Gastroesophageal sphincter (tissue), 4 donors: ENCODE measurements around the gene QPCT. TPM values are rescaled to one million over a fixed set of nuclear protein-coding genes. Genes with fewer than 3 reads are reported as not detected.
A peak's percentile ranks its signal among the peaks of the same experiment; 100 is the strongest.

Experiments
- ATAC-seq: fragments of 150-250 bp; one replicate; pipeline ENCODE4 v1.9.1; 2016; ENCODE audit warnings: mild to moderate bottlenecking, moderate library complexity
- H3K27ac ChIP-seq, 4 donors: fragments of 200-600 bp; sonication (generic) in 3 of 4; 1 replicate in 3 of 4; 2 replicates in 1 of 4; pipeline ENCODE4 v1.5.1; 2016 to 2019
- H3K27me3 ChIP-seq: fragments of 200-600 bp; sonication (generic); one replicate; pipeline ENCODE4 v1.5.1; 2019
- H3K36me3 ChIP-seq, 2 donors: fragments of 200-600 bp; sonication (generic); one replicate each; pipeline ENCODE4 v1.5.1; 2019; ENCODE audit warnings: control low read depth in 1 of 2
- H3K4me1 ChIP-seq, 3 donors: fragments of 200-600 bp; sonication (generic); 1 replicate in 2 of 3; 2 replicates in 1 of 3; pipeline ENCODE4 v1.5.1; 2016 to 2019; ENCODE audit warnings: control low read depth in 2 of 3
- H3K4me3 ChIP-seq, 2 donors: fragments of 200-600 bp; sonication (generic); one replicate each; pipeline ENCODE4 v1.5.1; 2019; ENCODE audit warnings: mild to moderate bottlenecking in 1 of 2, moderate library complexity in 1 of 2
- H3K9me3 ChIP-seq, 3 donors: fragments of 200-600 bp; sonication (generic); one replicate each; pipeline ENCODE4 v1.5.1; 2017 to 2019; ENCODE audit warnings: control low read depth in 2 of 3
- EP300 ChIP-seq: sonication (generic); formaldehyde crosslinking; IDR thresholded peaks from one replicate; pipeline ENCODE4 v1.6.1; 2017; ENCODE audit warnings: antibody characterized with exemption, mild to moderate bottlenecking
- POLR2A ChIP-seq, 2 donors: fragments of 450-650 bp; IDR thresholded peaks; one replicate each; pipeline ENCODE4 v1.6.1; 2017; ENCODE audit warnings: antibody characterized with exemption in 2 of 2, mild to moderate bottlenecking in 2 of 2, moderate library complexity in 1 of 2
- POLR2AphosphoS5 ChIP-seq: sonication (generic); formaldehyde crosslinking; IDR thresholded peaks from one replicate; pipeline ENCODE4 v1.6.1; 2017; ENCODE audit warnings: antibody characterized with exemption
- WGBS, 2 donors: methylation state at CpG; one replicate each; pipeline ENCODE4 v1.1.5; 2018; ENCODE audit warnings: low coverage in 1 of 2; 5-methylcytosine and 5-hydroxymethylcytosine counted together
- total RNA-seq, 4 donors: library from RNA; depleted of rRNA; stranded (reverse); fragments of >200 nt; gene quantifications; one replicate each; pipeline ENCODE4 v1.1.0, GENCODE V29; 2016
- TF ChIP-seq, protein P1 (sequence below), 4 experiments: fragments of 200-600 bp in 2 of 4; fragments of 450-650 bp in 2 of 4; sonication (generic) in 1 of 4; IDR thresholded peaks; one replicate each; pipeline ENCODE4 v1.5.1; 2017 to 2019; ENCODE audit warnings: antibody characterized with exemption in 4 of 4, mild to moderate bottlenecking in 2 of 4, moderate library complexity in 2 of 4

The QPCT gene
- total RNA-seq, 4 donors from 2014 or later = 1.5 to 5.2 (median 2.6) TPM

DNA sequence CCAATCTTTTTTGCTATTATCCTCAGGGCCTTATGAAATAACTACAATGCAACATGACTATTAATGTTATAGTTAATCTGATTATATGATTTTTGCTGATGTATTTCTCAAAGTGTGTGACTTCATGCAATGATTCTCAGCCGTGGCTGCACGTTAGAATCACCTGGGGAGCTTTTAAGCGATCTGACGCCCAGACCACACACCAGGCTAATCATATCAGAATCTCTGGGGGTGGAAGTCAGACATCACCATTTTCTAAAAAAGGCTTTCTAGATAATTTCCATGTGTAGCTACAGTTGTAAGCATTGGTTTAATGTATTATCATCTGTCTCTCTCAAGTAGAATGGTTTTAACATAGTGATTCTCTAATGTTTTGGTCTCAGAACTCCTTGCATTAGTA, 5.5 kb upstream of the QPCT start:
- Histone ChIP-seq H3K27ac (no peak overlapping the region), H3K36me3 (no peaks in the 10 kb centered on the region), H3K27me3 (no peaks in the 10 kb centered on the region), H3K4me3 (no peak overlapping the region), H3K9me3 (no peaks in the 10 kb centered on the region), H3K4me1 (peaks cover 0 to 5% (median 0%) of the 10 kb centered on the region in 3 donors)
- WGBS, 2 donors = 81 to 88% methylated on average over 4 of the region's 4 CpGs
- no peak for ATAC-seq
- TF ChIP-seq POLR2AphosphoS5 = no peak
- TF ChIP-seq, protein P1, sequence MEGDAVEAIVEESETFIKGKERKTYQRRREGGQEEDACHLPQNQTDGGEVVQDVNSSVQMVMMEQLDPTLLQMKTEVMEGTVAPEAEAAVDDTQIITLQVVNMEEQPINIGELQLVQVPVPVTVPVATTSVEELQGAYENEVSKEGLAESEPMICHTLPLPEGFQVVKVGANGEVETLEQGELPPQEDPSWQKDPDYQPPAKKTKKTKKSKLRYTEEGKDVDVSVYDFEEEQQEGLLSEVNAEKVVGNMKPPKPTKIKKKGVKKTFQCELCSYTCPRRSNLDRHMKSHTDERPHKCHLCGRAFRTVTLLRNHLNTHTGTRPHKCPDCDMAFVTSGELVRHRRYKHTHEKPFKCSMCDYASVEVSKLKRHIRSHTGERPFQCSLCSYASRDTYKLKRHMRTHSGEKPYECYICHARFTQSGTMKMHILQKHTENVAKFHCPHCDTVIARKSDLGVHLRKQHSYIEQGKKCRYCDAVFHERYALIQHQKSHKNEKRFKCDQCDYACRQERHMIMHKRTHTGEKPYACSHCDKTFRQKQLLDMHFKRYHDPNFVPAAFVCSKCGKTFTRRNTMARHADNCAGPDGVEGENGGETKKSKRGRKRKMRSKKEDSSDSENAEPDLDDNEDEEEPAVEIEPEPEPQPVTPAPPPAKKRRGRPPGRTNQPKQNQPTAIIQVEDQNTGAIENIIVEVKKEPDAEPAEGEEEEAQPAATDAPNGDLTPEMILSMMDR (IDR thresholded peaks at IDR 0.05) = no peak

DNA sequence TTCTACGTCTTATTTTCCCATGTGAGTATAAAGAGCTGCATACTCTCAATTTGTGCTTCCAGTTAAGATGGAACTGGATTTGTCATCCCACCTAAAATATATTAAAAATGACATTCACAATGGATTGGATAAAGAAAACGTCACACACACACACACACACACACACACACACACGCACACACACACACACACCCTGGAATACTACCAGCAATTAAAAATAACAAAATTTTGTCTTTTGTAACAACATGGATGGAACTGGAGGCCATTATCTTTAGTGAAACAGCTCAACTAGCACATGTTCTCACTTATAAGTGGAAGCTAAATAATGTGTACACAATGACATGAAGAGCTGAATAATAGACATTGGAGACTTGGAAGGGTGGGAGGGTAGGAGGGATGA, 3.8 kb upstream of the QPCT start:
- TF ChIP-seq POLR2AphosphoS5 (no peak), EP300 (no peak), POLR2A (IDR thresholded peaks at IDR 0.05) (no peak)
- TF ChIP-seq, protein P1 (IDR thresholded peaks at IDR 0.05) = no peak
- no peaks in the 10 kb centered on the region for H3K36me3 ChIP-seq
- no peak for ATAC-seq
- no peaks in the 10 kb centered on the region for H3K9me3 ChIP-seq
- no peaks in the 10 kb centered on the region for H3K27me3 ChIP-seq
- no peak overlapping the region for H3K4me3 ChIP-seq
- H3K4me1 ChIP-seq = peaks cover 0 to 19% (median 0%) of the 10 kb centered on the region in 3 donors
- H3K27ac ChIP-seq = no peak overlapping the region
- WGBS, 2 donors = 77 to 82% methylated on average over 3 of the region's 3 CpGs

DNA sequence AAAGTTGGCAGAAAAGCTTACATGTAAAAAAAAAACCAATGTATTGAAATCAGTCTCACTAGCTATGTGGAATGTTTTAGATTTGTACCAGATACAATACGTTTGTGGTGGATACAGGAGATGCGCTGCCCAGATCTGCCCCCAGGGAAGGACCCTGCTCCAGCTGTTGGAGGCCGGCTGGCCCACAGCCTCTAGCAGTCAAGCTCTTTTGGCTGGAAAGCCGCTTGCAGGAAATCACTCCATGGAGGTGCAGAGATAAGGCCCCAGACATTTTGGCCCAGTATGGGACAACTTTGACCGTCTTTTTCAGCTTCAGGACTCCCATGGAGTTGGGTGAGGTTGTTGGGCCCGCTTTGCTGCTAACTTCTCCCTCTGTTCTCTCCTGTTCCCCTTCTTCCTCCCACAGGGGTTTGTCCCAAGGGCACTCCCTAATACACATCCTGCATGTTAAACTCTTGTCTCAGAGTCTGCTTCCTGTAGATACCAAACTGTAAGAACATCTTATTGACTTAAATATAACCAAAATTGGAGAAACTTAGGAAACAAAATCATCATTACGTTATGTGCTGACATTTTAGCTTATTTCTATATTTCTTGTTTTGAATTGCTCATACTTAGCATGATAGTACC, 1.7 kb upstream of the QPCT start:
- no peak overlapping the region for H3K4me3 ChIP-seq
- no peak overlapping the region for H3K27ac ChIP-seq
- H3K27me3 ChIP-seq = peaks cover 3% of the 10 kb centered on the region
- no peak for ATAC-seq
- H3K36me3 ChIP-seq = no peaks in the 10 kb centered on the region
- 81 to 87% methylated on average over 3 to 6 of the region's 7 CpGs for WGBS, 2 donors
- H3K4me1 ChIP-seq = peaks cover 0 to 19% (median 0%) of the 10 kb centered on the region in 3 donors
- no peak for TF ChIP-seq EP300
- TF ChIP-seq POLR2AphosphoS5 = no peak
- TF ChIP-seq, protein P1 (IDR thresholded peaks at IDR 0.05) = no peak
- TF ChIP-seq POLR2A (IDR thresholded peaks at IDR 0.05) = no peak
- H3K9me3 ChIP-seq = no peaks in the 10 kb centered on the region

DNA sequence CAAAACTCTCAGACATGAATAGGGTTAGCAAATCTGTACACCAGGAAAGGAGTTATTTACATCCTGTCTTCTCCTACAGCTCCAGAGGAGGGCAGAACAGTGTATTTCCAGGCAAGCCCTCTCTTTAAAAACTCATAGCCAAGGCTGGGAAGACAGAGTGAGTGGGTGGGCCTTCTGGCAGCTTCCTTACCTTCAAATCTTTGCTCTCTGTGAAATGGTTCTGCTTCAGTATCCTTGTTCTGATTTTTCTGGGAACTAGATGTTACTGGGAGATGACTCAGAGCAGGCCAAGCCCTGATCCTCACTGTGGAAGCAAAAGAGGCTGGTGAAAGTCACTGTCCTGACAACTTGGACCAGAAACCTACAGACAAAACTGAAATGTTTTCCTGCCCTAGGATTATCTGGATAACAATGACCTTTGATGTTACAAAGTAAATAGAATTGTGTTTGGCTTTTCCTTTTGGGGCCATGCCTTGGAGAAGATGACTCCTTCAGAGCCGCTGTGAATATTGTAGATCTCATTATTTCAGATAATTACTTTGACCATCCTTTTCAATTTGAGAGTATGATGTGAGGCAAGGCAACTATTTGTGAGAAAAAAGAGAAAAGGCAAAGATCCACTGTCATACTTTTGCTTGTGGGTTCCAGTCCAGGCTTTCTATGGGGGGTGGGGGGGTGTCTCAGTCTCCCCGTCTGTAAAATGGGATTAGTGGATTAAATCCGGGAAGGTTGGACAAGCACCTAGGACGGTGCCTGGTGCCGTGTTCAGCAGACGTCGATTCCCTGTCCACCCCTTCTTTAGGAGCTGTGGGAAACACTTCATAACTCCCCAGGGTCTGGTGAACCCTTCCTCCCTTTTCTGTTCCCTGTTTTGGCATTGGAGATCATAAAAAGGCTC, 644 bp upstream of the QPCT start:
- H3K27me3 ChIP-seq = peaks cover 7% of the 10 kb centered on the region
- H3K36me3 ChIP-seq = no peaks in the 10 kb centered on the region
- H3K9me3 ChIP-seq = no peaks in the 10 kb centered on the region
- TF ChIP-seq POLR2AphosphoS5 (no peak), EP300 (no peak), POLR2A (IDR thresholded peaks at IDR 0.05) (no peak)
- TF ChIP-seq, protein P1 (IDR thresholded peaks at IDR 0.05) = peak in 2 of 4 experiments; percentile 3 to 22
- no peak for ATAC-seq
- H3K4me3 ChIP-seq = peak overlapping the region; percentile 33 to 69
- peaks cover 0 to 19% (median 0%) of the 10 kb centered on the region in 3 donors for H3K4me1 ChIP-seq
- WGBS, 2 donors = 60 to 87% methylated on average over 1 to 4 of the region's 7 CpGs
- H3K27ac ChIP-seq = peak overlapping the region in 2 of 4 donors; percentile 26 to 73
